RWPE2 (cell line): ENCODE results near the gene UQCRH.
A peak's percentile ranks its signal among the peaks of the same experiment; 100 is the strongest.

ENCODE experiments used
- ATAC-seq: fragments of 200-7000 bp; cut with Tn5 transposase; 3 replicates; pipeline ENCODE4 v1.9.1; 2021; ENCODE audit warnings: low read depth
- DNase-seq: peaks from one replicate; pipeline ENCODE4 v3.0.0-alpha.2; 2020; ENCODE audit warnings: low spot score
- H3K27ac ChIP-seq: fragments of 450-650 bp; 2 replicates; pipeline ENCODE4 v1.5.1; 2017; ENCODE audit warnings: mild to moderate bottlenecking; ENCODE audit not compliant: poor library complexity, severe bottlenecking
- H3K27me3 ChIP-seq: fragments of 250-450 bp; sonication (Bioruptor Pico); 2 replicates; pipeline ENCODE4 v1.5.1; 2021; ENCODE audit warnings: mild to moderate bottlenecking, moderate library complexity; ENCODE audit not compliant: insufficient read depth, poor library complexity, severe bottlenecking
- H3K36me3 ChIP-seq: fragments of 250-450 bp; sonication (Bioruptor Pico); 2 replicates; pipeline ENCODE4 v1.5.1; 2020; ENCODE audit warnings: low read depth, mild to moderate bottlenecking, moderate library complexity
- H3K4me1 ChIP-seq: fragments of 250-450 bp; sonication (Bioruptor Pico); 2 replicates; pipeline ENCODE4 v1.5.1; 2021; ENCODE audit warnings: mild to moderate bottlenecking, moderate library complexity; ENCODE audit not compliant: insufficient read depth, poor library complexity, severe bottlenecking
- H3K4me3 ChIP-seq: fragments of 250-450 bp; sonication (Bioruptor Pico); 2 replicates; pipeline ENCODE4 v1.5.1; 2021; ENCODE audit warnings: mild to moderate bottlenecking, moderate library complexity; ENCODE audit not compliant: severe bottlenecking
- H3K9me3 ChIP-seq: fragments of 250-450 bp; sonication (Bioruptor Pico); 2 replicates; pipeline ENCODE4 v1.5.1; 2021; ENCODE audit warnings: mild to moderate bottlenecking, moderate library complexity; ENCODE audit not compliant: severe bottlenecking
- TF ChIP-seq, protein P1 (sequence below): fragments of 450-650 bp; IDR thresholded peaks from one replicate; pipeline ENCODE4 v1.5.1; 2017; ENCODE audit warnings: mild to moderate bottlenecking, moderate library complexity; ENCODE audit not compliant: poor library complexity, severe bottlenecking

Gene UQCRH

DNA sequence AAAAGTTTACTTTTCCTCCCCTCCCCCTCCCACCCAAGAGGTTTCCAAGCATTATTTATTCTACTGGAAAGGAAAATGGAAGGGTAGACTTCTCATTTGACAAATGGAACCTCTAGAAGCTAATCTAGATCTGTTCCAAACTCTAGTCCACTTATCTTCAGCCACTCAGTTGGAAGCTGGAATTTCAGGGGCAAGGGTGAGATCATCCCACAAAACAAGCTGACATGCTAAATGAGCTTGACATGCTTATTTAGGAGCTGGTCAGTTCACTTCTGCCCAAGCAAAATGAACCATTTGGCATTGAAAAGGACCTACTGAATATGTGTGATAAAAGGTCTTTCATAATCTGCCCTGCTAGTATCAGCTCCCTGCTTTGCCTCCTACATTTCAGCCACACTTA, 5.1 kb upstream of the UQCRH start:
- no peaks in the 10 kb centered on the region for H3K9me3 ChIP-seq
- no peaks in the 10 kb centered on the region for H3K4me1 ChIP-seq
- no peaks in the 10 kb centered on the region for H3K27me3 ChIP-seq
- no peak overlapping the region for H3K4me3 ChIP-seq
- H3K27ac ChIP-seq: no peak overlapping the region
- ATAC-seq: no peak
- TF ChIP-seq, protein P1, sequence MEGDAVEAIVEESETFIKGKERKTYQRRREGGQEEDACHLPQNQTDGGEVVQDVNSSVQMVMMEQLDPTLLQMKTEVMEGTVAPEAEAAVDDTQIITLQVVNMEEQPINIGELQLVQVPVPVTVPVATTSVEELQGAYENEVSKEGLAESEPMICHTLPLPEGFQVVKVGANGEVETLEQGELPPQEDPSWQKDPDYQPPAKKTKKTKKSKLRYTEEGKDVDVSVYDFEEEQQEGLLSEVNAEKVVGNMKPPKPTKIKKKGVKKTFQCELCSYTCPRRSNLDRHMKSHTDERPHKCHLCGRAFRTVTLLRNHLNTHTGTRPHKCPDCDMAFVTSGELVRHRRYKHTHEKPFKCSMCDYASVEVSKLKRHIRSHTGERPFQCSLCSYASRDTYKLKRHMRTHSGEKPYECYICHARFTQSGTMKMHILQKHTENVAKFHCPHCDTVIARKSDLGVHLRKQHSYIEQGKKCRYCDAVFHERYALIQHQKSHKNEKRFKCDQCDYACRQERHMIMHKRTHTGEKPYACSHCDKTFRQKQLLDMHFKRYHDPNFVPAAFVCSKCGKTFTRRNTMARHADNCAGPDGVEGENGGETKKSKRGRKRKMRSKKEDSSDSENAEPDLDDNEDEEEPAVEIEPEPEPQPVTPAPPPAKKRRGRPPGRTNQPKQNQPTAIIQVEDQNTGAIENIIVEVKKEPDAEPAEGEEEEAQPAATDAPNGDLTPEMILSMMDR: no peak
- no peak for DNase-seq
- H3K36me3 ChIP-seq: peaks cover 48% of the 10 kb centered on the region

DNA sequence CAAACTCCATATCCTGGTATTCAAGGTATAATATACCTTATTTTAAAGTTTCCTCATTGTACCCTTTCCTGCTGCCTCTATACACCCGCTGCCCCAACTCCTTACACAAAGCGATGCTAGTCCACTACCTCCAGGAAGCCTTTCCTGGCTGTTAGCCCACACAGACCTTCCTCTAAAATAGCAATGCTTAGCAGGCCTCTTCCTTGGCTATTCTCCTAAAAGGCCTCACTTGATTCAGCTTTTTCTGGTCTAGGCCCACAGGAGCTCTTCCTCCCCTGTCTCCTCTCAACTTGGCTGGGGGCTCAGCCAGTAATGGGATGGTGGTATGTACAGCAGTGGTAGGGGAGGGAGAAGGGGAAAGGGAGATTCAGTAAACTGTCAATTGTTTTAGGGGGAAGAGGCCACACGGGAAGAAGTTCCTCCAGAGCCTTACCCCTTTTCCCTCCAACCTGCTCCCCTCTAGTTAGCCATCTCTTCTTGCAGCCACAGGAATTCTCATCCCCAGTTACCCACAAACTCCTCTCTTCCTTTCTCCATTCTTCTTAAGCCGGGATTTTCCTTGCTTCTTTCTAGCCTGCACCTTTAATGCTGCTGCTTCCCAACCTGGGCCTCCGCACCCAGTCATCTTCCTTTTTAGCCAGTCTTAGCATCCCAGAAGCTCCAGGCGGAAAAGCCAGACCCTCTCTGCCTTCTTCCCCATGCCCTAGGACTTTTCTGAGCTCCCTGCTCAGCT, 2.7 kb upstream of the UQCRH start:
- TF ChIP-seq, protein P1: no peak
- H3K4me1 ChIP-seq: peaks cover 3% of the 10 kb centered on the region
- H3K9me3 ChIP-seq: no peaks in the 10 kb centered on the region
- H3K27me3 ChIP-seq: no peaks in the 10 kb centered on the region
- H3K4me3 ChIP-seq: peak overlapping the region; percentile 58
- H3K36me3 ChIP-seq: peaks cover 36% of the 10 kb centered on the region
- ATAC-seq (peak; percentile 2; the same call in 1 of the 3 replicates), DNase-seq (no peak)
- H3K27ac ChIP-seq: peak overlapping the region; percentile 80

- Histone ChIP-seq H3K9me3 (no peaks in the 10 kb centered on the region), H3K4me3 (peak overlapping the region; percentile 58), H3K27ac (peak overlapping the region; percentile 80), H3K27me3 (no peaks in the 10 kb centered on the region), H3K36me3 (peaks cover 33% of the 10 kb centered on the region), H3K4me1 (peaks cover 3% of the 10 kb centered on the region)
- DNase-seq: no peak
- TF ChIP-seq, protein P1: no peak
- peak; percentile 10; the same call in 2 of the 3 replicates for ATAC-seq
These were observed 2.1 kb upstream of the UQCRH start for GRCh38 chr1:46301406-46301807.

DNA sequence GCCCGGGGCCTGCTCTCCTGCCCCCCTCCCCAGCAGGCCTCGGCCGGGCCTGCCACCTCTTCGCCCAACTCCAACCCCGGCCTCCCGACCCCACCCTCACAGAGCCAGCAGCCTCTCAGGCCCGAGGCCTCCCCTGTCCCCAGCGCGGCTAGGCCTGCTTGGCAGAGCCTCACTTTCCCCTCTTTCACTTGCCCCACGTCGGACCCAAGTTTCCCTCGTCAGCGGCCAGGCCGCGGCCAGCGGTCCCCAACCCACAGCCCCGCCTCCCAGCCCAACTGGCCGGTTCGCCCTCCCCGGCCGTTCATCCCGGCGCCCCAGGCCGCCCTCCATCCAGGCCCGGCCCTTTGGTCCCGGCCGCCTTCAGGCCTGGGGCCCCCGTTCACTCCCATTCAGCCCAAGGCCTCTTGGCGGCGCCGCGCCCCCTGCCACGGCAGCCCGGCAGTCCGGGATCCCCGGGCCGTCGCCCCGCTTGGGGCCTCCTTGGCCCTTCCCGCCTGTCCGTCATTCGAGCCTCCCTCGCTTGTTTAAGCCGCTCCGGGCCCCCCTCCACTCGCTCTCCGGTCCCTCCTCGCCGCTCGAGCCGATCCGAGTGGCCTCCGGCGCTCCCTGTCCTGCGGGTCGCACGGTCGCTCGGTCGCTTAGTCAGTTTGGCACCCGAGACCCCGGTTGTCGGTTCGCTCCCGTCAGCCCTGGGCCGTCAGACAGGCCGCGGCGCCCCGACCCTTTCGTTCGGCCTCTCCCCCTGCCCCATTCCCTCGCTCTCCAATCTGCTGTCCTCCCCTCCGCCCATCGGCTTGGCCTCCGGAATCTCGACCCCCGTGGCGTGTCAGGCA, 1.5 kb upstream of the UQCRH start:
- TF ChIP-seq, protein P1: no peak
- H3K27me3 ChIP-seq: no peaks in the 10 kb centered on the region
- no peaks in the 10 kb centered on the region for H3K9me3 ChIP-seq
- peak overlapping the region; percentile 58 for H3K4me3 ChIP-seq
- peaks cover 3% of the 10 kb centered on the region for H3K4me1 ChIP-seq
- H3K27ac ChIP-seq: peak overlapping the region; percentile 80
- peak; percentile 36 for ATAC-seq
- H3K36me3 ChIP-seq: peaks cover 33% of the 10 kb centered on the region
- DNase-seq: no peak
